ENCODE results near the gene ING1.
"Not testable (repeated sequence)": the region's sequence is repeated elsewhere in the genome, so short reads cannot be mapped to it uniquely, and the experiment has no call there.

Gene ING1

DNA sequence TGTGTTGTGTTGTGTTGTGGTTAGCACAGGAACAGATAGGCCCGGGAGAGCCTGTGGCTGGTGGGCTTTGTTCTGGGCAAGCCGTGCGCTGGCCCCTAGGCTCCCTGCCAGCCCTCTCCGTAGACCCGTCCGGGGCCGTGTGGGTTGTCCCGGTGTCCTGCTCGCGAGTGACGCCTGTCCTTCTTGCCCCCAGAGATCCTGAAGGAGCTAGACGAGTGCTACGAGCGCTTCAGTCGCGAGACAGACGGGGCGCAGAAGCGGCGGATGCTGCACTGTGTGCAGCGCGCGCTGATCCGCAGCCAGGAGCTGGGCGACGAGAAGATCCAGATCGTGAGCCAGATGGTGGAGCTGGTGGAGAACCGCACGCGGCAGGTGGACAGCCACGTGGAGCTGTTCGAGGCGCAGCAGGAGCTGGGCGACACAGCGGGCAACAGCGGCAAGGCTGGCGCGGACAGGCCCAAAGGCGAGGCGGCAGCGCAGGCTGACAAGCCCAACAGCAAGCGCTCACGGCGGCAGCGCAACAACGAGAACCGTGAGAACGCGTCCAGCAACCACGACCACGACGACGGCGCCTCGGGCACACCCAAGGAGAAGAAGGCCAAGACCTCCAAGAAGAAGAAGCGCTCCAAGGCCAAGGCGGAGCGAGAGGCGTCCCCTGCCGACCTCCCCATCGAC is 5.7 kb downstream of the ING1 start:
- no peak for DNase-seq

DNA sequence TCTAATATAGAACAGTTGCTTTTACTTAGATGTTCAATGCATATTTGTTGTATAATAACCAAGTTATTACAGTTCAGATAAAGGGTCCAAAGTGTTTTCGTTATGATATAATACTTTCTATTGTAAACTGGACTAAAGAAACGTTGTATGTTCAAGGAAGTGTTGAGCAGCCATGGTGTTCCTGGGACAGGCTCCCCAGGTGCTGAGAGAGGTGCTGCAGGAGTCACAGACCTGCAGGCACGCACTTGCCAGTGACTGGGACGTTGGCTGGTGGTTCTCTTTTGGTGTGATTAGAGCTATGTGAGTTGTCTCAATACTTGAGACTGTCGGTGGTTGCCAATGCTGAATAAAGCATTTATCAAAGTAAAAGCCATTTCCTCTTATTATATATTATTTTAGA is 9.5 kb downstream of the ING1 start:
- no peak for DNase-seq

DNA sequence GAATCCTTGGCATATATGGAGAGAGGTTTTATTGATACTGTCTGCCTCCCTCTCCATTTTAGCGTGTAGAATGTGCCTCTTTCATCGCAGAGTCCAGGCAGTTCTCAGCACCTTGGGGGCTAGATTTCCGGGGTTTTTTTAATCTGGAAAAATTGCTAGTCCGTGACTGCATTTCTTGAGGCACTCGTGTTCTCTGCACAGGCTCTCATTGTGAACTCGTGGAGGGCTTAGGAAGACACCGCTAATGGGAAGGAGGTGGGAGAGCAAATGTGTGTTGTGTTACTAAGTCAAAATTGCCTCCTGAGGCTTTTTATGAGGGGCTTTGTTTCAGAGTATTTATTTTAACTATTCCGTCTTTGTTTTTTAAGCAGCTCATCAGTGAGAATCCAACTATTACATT is 10.1 kb downstream of the ING1 start:
- no peak for DNase-seq

DNA sequence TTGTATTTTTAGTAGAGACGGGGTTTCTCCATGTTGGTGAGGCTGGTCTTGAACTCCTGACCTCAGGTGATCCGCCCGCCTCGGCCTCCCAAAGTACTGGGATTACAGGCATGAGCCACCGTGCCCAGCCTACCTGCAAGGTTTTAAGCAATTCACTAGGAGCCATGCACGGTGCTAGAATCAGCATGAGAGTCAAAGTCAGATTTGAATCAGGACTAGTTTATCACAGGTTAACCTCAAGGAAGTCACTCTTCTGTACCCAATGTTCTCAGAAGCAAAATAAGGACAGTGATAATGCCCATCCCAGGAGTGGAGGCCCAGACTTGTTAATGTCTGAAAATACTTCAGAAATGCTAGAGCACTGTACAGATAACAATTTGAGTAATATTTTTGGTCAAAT is 12.7 kb downstream of the ING1 start:
- not testable (repeated sequence) for DNase-seq

DNA sequence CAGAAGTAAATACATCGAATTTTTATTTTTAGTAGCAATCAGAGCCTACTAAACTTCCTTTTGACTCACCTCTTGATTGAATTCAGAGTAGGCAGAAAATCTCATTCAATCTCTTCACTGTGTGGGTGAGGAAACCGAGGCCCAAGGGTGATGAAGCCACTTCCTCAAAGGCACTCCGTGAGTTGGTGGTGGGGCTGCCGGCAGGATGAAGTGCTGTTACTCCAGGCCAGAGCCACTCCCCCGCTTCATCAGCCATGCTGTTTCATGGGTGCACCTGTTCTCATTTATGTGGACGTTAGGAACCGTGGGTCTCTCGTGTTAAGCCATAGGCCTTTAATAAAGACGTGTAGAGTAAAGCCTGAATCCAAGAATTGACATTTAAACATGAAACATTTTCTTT is 13.2 kb downstream of the ING1 start:
- no peak for DNase-seq

DNA sequence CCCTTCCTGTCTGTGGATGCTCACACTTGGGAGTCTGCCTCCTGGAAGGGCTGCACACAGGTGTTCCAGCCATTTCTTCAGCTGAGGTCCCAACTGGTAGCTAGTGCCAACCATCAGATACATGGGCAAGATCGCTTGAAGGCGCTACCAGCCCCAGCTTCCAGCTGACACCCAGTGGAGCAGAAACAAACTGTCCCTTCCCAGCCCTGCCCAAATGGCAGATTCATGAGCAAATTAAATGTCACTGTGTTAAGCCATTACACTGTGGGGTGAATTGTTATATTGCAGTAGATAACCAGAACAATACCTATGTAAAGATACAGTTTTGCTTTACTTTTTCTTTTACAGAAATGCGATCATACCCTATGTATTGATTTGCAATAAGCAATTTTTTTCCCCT is 17.6 kb downstream of the ING1 start:
- DNase-seq: no peak

DNA sequence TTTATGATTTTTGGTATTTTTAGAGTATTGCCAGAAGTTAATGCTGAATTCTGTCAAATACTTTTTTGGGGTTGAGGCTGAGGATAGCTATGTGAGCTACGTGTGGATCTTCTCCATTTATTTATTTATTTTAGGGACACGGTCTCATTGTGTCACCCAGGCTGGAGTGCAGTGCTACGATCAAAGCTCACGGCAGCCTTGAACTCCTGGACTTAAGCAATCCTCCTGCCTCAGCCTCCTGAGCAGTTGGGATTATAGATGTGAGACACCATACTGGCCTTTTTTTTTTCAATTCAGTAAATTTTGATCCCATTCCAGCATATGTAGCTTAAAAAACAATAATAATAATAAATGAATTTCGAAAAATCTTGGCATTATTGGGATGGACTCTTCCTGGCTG is 21.1 kb downstream of the ING1 start:
- no peak for DNase-seq

DNA sequence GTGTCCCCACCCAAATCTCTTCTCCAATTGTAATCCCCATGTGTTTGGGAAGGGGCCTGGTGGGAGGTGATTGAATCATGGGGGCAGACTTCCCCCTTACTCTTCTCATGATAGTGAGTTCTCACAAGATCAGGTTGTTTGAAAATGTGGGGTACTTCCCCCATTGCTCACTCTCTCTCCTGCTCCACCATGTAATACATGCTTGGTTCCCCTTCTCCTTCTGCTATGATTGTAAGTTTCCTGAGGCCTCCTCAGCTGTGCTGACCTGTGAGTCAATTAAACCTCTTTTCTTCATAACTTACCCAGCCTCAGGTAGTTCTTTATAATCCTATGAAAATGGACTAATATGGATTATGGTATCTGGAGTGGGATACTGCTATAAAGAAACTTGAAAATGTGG is 24.1 kb downstream of the ING1 start:
- no peak for DNase-seq

DNA sequence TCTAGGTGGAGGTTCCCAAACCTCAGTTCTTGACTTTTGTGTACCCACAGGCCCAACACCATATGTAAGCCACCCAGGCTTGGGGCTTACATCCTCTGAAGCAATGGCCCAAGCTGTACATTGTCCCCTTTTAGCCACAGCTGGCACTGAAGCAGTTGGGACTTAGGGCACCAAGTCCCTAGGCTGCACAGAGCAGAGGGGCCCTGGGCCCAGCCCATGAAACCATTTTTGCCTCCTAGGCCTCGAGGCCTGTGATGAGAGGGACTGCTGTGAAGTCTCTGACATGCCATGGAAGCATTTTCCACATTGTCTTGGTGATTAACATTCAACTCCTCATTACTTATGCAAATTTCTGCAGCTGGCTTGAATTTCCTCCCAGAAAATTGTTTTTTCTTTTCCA is 30.2 kb downstream of the ING1 start:
- DNase-seq: no peak

DNA sequence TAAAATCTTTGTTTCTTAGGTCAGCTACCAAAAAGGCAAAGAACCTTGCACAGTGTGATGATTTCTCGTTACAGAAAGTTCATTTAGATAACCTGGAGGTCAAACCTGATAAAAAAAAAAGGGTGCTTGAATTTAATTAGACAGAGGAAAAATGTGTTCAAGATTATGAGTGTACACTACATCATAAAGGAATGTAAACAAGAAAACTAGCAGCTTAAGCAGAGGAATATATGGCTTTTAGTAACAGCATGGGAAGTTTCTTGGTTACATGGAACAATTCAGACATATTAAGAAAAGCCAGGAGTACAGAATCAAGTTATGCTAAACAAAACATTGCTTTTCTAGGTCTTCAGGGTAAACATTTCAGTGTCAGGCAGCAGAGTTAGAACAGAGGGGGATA is 32.9 kb downstream of the ING1 start:
- no peak for DNase-seq

DNA sequence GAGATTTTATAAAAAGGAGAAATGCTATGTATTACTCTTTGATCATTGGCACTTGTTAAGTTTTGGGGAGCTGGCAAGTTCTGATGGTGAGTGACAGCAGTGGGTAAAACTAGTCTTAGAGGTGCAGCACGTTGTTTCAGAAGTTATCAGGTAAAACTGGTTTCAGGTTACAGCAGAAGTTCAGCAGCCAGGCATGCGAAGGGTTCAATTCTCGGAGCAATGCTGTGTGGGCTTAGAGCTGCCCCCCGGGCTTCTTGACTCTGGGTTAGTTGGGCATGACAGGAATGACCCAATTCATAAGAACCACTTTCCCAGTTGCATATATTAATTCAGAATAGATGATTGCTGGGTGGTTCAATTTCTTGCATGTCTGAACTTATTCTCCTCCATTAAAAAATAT is 34.8 kb downstream of the ING1 start:
- no peak for DNase-seq

DNA sequence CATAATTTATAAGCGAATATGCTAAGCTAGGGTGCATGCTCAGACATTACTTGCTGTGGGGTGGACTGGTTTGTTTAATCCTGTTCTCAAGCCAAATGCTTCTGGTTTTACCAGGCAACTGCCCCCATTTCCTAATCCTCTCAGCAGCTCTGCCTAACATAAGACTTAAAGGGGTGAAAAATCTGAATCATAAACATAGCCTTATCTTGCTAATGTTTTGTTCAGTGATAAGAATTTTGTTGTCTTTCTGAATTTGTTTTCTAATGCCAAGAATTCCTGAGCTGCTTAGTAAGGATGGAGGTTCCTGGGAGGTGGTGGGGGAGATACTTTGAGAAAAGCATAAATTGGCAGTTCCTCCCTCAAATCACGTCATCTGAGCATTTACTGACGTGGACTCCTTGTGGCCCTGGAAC is 42.7 kb downstream of the ING1 start:
- no peak for DNase-seq

DNA sequence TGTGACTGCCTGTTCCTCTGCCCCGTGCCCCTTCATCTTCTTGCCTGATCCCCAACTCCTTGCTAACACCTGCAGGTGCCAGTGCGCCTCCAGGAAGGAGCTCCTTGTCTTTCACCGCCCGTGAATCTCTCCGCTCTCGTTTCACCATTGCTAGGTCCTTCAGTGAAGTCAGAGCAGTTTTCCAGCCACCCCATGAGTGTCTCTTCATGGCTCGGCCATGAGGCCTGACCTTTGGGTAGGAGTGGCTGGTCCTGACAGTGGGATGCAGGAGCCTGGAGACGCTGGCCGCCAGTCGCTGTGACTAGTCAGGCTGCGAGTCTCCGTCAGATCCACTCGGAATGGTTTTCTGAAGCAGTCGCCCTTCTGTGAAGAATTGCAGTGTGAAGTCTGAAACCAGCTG is 43.8 kb downstream of the ING1 start:
- no peak for DNase-seq

DNA sequence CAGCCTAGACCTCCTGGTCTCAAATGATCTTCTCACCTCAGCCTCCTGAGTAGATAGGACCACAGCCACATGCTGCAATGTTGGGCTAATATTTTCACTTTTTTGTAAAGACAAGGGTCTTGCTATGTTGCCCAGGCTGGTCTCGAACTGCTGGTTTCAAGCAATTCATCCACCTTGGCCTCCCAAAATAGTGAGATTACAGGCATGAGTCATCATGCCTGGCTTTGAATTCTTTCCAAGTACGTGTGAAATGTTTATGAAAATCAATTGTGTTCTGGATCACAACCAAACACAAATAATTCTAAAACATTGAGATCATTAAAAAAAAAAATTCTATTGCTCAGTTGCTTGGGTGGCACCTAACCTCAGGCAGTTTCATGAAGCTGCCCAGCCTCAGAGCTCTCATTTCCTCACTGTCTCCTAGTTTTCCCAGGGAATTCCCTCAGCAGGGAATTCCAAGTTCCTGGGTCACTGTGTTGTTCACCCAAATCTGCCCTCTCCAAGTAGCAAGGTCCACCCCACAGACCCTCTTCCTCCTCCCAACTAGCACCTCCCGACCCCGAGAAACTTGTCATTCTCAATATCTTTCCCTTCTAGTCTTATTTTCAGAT is 44.8 kb downstream of the ING1 start:
- DNase-seq: no peak

DNA sequence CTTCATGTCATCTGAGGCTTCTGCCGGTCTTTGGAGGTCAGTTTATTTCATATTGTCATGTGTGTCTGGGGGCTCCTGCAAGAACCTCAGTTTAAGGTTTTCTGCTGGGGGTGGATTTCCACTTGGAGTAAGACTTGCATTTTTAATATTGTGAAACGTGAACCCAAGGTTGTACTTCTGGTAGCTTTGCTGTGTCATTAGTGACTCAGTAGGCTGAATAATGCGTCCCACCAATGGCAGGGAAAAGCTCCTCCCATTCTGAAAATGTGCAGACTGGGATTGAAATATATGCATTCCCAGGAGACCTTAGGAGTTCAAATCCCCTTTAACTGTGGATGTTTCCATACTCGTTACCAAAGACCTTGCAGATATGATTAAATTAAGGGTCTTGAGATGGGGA is 46.2 kb downstream of the ING1 start:
- DNase-seq: no peak

DNA sequence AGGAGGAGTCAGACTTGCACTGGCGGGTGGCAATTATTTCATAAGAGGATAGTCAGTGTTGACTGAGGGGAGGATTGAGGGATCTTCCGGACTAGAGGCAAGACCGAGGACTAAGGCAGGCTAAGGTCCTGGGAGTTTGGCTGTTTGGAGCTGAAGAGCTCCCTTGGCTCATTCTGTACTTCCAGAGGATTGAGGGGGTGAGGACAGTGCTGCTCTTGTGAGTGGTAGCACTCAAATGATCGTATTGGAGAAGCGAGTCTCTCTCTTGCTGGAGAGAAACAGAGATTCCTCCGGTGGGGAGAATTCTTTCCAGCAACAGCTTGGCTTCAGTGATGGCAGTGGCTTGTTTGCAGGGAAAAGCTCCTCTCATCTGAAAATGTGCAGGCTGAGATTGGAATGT is 47.1 kb downstream of the ING1 start:
- DNase-seq: no peak

DNA sequence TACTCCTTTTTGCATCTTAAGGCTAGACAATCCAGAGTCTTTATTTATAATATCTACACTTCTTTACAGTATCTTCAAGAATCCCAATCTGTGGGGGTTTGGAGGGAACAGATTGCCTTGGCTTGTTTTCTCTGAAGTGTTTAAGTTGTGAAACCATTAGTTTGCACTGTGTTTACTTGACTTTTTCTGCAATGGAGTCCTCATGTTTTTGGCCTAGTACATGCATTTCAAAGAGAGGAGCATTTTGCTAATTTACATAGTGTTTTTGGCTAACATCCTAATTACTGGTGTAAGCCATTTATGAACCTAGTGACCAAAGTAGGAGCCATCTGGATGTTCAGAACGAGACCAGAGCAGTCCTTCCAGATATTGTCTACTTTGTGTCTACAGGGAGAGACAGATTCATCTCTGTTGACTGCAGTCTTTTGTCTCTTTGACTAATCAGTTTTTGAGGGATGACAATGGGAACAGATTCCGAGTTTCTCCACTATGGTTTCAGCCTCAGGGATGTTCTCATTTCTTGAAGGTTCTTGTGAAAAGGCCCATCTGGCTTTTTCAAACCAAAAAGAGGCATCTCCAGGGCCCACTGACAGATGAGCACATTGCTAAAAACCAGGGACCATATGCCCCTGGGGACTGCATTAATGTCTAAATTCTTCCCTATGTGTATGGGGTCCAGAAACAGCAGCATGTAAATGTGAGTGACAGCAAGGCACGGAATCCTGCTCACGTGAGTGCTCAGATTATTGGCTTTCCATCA is 53.4 kb downstream of the ING1 start:
- DNase-seq: no peak

DNA sequence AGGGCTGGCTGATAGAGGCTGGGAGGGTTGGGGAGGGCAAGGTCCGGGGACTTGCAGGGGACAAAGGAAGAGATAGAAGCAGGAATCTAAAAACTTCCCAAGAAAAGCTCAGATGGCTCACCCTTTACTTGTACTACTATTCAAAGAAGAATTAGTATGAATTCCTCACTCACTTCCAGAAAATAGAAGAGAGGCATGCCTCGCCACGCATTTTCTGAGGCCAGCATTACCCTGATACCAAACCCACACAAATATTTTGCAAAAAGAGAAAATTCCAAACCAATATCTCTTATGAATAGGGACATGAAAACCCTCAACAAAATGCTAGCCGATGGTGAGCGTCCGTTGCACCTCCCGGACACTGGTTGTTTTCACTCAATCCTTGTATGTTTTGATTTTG is 54.0 kb downstream of the ING1 start:
- no peak for DNase-seq

DNA sequence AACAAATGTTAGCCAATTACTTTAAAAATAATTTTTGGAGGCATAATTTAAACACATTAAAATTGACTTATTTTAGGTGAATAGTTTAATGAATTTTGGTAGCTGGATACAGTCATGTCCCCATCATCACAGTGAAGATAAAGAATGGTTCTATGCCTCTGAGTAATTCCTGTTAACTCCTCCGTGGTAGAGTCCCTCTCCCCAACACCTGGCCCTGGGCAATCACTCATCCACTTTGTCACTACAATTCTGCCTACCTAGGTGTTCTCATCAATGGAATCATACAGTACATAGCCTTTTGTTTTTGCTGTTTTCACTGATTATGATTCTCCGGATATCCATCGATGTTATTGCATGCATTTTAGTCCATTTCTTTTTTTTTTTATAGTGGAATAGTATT is 55.6 kb downstream of the ING1 start:
- no peak for DNase-seq

DNA sequence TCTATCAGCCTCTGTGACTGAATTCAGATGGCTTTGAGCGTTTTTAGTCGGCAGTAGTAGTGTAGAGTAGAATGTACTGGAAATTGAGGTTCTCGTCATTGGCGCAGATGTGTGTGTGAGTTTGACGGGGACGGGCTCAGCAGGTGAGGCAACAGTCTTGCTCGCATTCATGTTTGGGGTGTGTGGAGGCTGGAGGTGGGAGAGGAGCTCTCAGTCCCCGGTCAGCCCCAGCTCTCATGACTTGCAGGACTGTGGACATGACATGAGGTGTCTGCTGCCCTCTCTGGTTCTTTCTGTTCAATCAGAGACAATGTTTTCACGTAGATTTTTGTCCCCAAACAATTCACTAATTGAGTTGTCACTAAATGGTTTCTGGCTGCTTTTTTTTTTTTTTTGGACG is 57.2 kb downstream of the ING1 start:
- DNase-seq: no peak

DNA sequence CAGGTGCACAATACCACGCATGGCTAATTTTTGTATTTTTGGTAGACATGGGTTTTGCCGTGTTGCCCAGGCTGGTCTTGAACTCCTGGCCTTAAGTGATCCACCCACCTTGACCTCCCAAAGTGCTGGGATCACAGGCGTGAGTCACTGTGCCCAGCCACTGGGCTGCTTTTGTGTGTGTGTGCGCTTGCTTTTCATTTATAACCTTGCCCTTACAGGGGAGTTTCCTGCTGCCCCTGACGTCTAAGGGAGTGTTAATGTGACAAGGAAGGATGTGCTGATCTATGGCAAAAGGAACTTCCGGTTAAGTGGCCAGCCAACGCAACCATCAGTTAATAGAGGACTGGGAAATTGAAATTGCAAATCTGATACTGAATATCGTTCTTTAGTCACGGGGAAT is 57.7 kb downstream of the ING1 start:
- no peak for DNase-seq

DNA sequence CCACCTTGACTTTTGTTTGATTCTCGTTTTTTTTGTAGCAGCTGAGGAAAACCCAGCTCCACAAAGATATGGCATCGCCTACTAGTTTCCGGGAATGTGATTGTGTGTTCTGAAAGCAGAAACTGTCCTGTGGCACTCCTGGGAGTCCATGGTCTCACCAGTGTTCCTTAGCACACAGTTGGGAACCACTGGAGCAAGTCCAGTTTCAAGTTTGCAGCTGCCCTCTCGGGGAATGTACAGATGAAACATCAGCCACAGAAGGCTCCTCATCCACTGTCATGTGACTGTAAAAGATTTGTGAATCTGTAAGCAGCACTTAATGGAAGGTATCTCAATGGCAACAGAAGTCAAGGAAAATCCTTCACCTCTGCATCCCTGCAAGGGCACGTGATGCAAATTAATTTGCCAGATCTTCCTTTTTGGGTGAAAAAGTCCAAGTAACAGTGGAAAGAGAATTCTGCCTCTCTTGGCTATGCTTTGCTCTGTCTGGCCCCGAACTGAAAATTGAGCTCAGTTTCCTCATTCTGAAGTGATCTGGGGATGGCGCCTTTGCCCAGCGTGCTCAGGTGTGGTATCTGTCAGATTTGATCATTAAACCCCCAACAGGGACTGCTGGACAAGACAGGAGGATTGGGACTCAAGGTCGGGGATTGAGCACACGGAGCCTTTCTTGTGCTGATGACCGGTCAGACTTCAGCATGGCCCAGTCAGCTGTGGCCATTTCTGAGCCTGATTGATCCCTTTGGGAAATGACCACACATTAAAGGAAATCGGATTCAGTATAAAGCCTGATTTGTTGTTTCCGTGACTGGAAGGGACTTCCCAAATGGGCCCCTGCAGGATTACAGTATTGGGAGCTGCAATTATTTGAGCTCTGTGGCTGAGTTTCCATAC is 58.8 kb downstream of the ING1 start:
- DNase-seq: no peak
